HEK293 (cell line): ENCODE measurements around the gene GALNT2.

Experiments
- CTCF ChIA-PET: fragments of 350-600 bp; formaldehyde crosslinking; extraction: SDS; loops from one replicate; lab custom pipeline; 2021; ENCODE audit warnings: antibody characterized with exemption; lab: Yijun Ruan, JAX
- POLR2A ChIA-PET: fragments of 300-600 bp; formaldehyde crosslinking; extraction: SDS; loops from one replicate; lab custom pipeline; 2020; ENCODE audit warnings: antibody characterized with exemption, inconsistent platforms; lab: Yijun Ruan, JAX
- H3K27ac ChIP-seq: fragments of 200-500 bp; sonication (Bioruptor generic); 2 replicates; pipeline ENCODE4 v1.5.1; 2014; ENCODE audit warnings: low read depth, low read length, control low read depth, inconsistent platforms; ENCODE audit errors: extremely low read depth
- H3K36me3 ChIP-seq, 2 experiments: fragments of 200-500 bp in 1 of 2; sonication (Bioruptor generic) in 1 of 2; 1 replicate in 1 of 2; 2 replicates in 1 of 2; pipeline ENCODE4 v1.5.1; 2014 to 2017; ENCODE audit warnings: inconsistent platforms in 2 of 2, low read length in 2 of 2; ENCODE audit not compliant: control insufficient read depth in 2 of 2, insufficient read depth in 1 of 2
- H3K4me1 ChIP-seq: fragments of 200-500 bp; sonication (Bioruptor generic); 2 replicates; pipeline ENCODE4 v1.5.1; 2014; ENCODE audit warnings: mild to moderate bottlenecking, low read length, inconsistent platforms; ENCODE audit not compliant: control insufficient read depth, insufficient read depth
- H3K4me3 ChIP-seq: 2 replicates; pipeline ENCODE4 v1.5.1; 2011; ENCODE audit warnings: low read depth, mild to moderate bottlenecking, control low read depth, low read length, moderate library complexity
- H3K9me3 ChIP-seq: fragments of 200-500 bp; sonication (Bioruptor generic); 2 replicates; pipeline ENCODE4 v1.5.1; 2014; ENCODE audit warnings: low read depth, low read length, inconsistent platforms; ENCODE audit not compliant: control insufficient read depth, insufficient read depth
- BCL11B ChIP-seq: fragments of 450-650 bp; formaldehyde crosslinking; IDR thresholded peaks from 2 replicates; pipeline ENCODE4 v1.5.1; 2016; ENCODE audit warnings: low read depth, missing biosample characterization, missing genetic modification characterization
- GLI4 ChIP-seq: fragments of 450-650 bp; formaldehyde crosslinking; IDR thresholded peaks from 2 replicates; pipeline ENCODE4 v1.5.1; 2016; ENCODE audit warnings: missing biosample characterization, missing genetic modification characterization
- PRDM1 ChIP-seq: fragments of 450-650 bp; formaldehyde crosslinking; IDR thresholded peaks from 2 replicates; pipeline ENCODE4; 2016; ENCODE audit warnings: missing biosample characterization, missing genetic modification characterization
- PRDM6 ChIP-seq: fragments of 450-650 bp; formaldehyde crosslinking; IDR thresholded peaks from 2 replicates; pipeline ENCODE4 v1.5.1; 2017; ENCODE audit warnings: missing biosample characterization, missing genetic modification characterization
- SCRT1 ChIP-seq: fragments of 450-650 bp; formaldehyde crosslinking; IDR thresholded peaks from 2 replicates; pipeline ENCODE4 v1.5.1; 2016; ENCODE audit warnings: missing biosample characterization, missing genetic modification characterization, borderline replicate concordance
- TRIM28 ChIP-seq: IDR thresholded peaks from 2 replicates; pipeline ENCODE4 v1.6.1; 2011; ENCODE audit warnings: low read length, control low read depth, borderline replicate concordance
- TSHZ1 ChIP-seq: fragments of 450-650 bp; formaldehyde crosslinking; IDR thresholded peaks from 2 replicates; pipeline ENCODE4 v1.5.1; 2016; ENCODE audit warnings: missing biosample characterization, missing genetic modification characterization, borderline replicate concordance
- YY1 ChIP-seq: fragments of 450-650 bp; formaldehyde crosslinking; IDR thresholded peaks from 2 replicates; pipeline ENCODE4 v1.5.1; 2018; ENCODE audit warnings: missing biosample characterization, missing genetic modification characterization
- ZBTB6 ChIP-seq: fragments of 450-650 bp; formaldehyde crosslinking; IDR thresholded peaks from 2 replicates; pipeline ENCODE4 v1.5.1; 2017; ENCODE audit warnings: missing biosample characterization, missing genetic modification characterization
- ZFHX2 ChIP-seq: fragments of 450-650 bp; formaldehyde crosslinking; conservative IDR thresholded peaks from 2 replicates; pipeline ENCODE4 v1.5.1; 2016; ENCODE audit warnings: missing biosample characterization, missing genetic modification characterization
- ZNF10 ChIP-seq: fragments of 450-650 bp; formaldehyde crosslinking; IDR thresholded peaks from 2 replicates; pipeline ENCODE4 v1.5.1; 2017; ENCODE audit warnings: missing biosample characterization, missing genetic modification characterization
- ZNF121 ChIP-seq: fragments of 450-650 bp; formaldehyde crosslinking; IDR thresholded peaks from 2 replicates; pipeline ENCODE4 v1.5.1; 2016; ENCODE audit warnings: missing biosample characterization, missing genetic modification characterization
- ZNF157 ChIP-seq: fragments of 450-650 bp; formaldehyde crosslinking; IDR thresholded peaks from 2 replicates; pipeline ENCODE4 v1.5.1; 2016; ENCODE audit warnings: missing biosample characterization, missing genetic modification characterization
- ZNF24 ChIP-seq: fragments of 450-650 bp; formaldehyde crosslinking; IDR thresholded peaks from 2 replicates; pipeline ENCODE4 v1.5.1; 2016; ENCODE audit warnings: missing biosample characterization, missing genetic modification characterization
- ZNF280D ChIP-seq: fragments of 450-650 bp; formaldehyde crosslinking; IDR thresholded peaks from 2 replicates; pipeline ENCODE4 v1.5.1; 2016; ENCODE audit warnings: missing biosample characterization, missing genetic modification characterization
- ZNF311 ChIP-seq: fragments of 450-650 bp; formaldehyde crosslinking; IDR thresholded peaks from 2 replicates; pipeline ENCODE4 v1.5.1; 2017; ENCODE audit warnings: missing biosample characterization, missing genetic modification characterization, borderline replicate concordance
- ZNF362 ChIP-seq: fragments of 450-650 bp; formaldehyde crosslinking; IDR thresholded peaks from 2 replicates; pipeline ENCODE4 v1.5.1; 2016; ENCODE audit warnings: missing biosample characterization, missing genetic modification characterization
- ZNF626 ChIP-seq: fragments of 450-650 bp; sonication (Bioruptor Pico); formaldehyde crosslinking; IDR thresholded peaks from 2 replicates; pipeline ENCODE4 v1.5.1; 2018; ENCODE audit warnings: missing biosample characterization, missing genetic modification characterization, inconsistent platforms
- ZNF670 ChIP-seq: fragments of 450-650 bp; formaldehyde crosslinking; IDR thresholded peaks from 2 replicates; pipeline ENCODE4 v1.5.1; 2016; ENCODE audit warnings: missing biosample characterization, missing genetic modification characterization, low read depth
- ZNF776 ChIP-seq: fragments of 450-650 bp; formaldehyde crosslinking; IDR thresholded peaks from 2 replicates; pipeline ENCODE4 v1.5.0; 2017; ENCODE audit warnings: missing biosample characterization, missing genetic modification characterization, borderline replicate concordance
- ZNF830 ChIP-seq: fragments of 450-650 bp; IDR thresholded peaks from 2 replicates; pipeline ENCODE4 v1.5.0; 2018; ENCODE audit warnings: missing biosample characterization, missing genetic modification characterization, low read depth, mild to moderate bottlenecking, moderate library complexity
- ZSCAN18 ChIP-seq: fragments of 450-650 bp; formaldehyde crosslinking; IDR thresholded peaks from 2 replicates; pipeline ENCODE4 v1.5.1; 2016; ENCODE audit warnings: missing biosample characterization, missing genetic modification characterization
- ZSCAN23 ChIP-seq: fragments of 450-650 bp; formaldehyde crosslinking; IDR thresholded peaks from 2 replicates; pipeline ENCODE4 v1.5.1; 2016; ENCODE audit warnings: missing biosample characterization, missing genetic modification characterization
- ZSCAN5A ChIP-seq: fragments of 450-650 bp; formaldehyde crosslinking; IDR thresholded peaks from 2 replicates; pipeline ENCODE4 v1.5.1; 2016; ENCODE audit warnings: missing biosample characterization, missing genetic modification characterization

GALNT2 gene

GRCh38 chr1:230303822-230304221 is 236.8 kb downstream of the GALNT2 start (continued):
- TF ChIP-seq ZSCAN18, result no peak
- no peak for TF ChIP-seq ZNF24 (tag by site-specific recombination)
- TF ChIP-seq BCL11B (tag by site-specific recombination), result no peak
- no peak for TF ChIP-seq TRIM28
- TF ChIP-seq ZNF157, result no peak
- no peak for TF ChIP-seq TSHZ1 (tag by site-specific recombination)
- TF ChIP-seq ZNF830 (tag by site-specific recombination), result no peak

- Histone ChIP-seq H3K36me3 (no peaks in the 10 kb centered on the region), H3K9me3 (no peaks in the 10 kb centered on the region), H3K27ac (no peak overlapping the region), H3K4me3 (no peak overlapping the region), H3K4me1 (no peaks in the 10 kb centered on the region)
- POLR2A ChIA-PET, result no interaction called here
- CTCF ChIA-PET, result interaction anchor here (0.6 to 3.6 kb wide), 4 partner anchors 24 to 645 kb away, joined by 3 to 14 read pairs (median 4); no protein-coding TSS in a partner anchor
- no peak for TF ChIP-seq SCRT1
- TF ChIP-seq ZNF157, result no peak
- TF ChIP-seq ZNF362, result no peak
- TF ChIP-seq ZNF670, result no peak
- no peak for TF ChIP-seq ZNF776 (tag by site-specific recombination)
- TF ChIP-seq ZNF311 (tag by site-specific recombination), result no peak
- no peak for TF ChIP-seq ZNF121 (tag by site-specific recombination)
- TF ChIP-seq PRDM1 (tag by site-specific recombination), result no peak
- TF ChIP-seq ZNF626 (tag by site-specific recombination), result no peak
- TF ChIP-seq ZBTB6 (tag by site-specific recombination), result no peak
- no peak for TF ChIP-seq ZFHX2 (tag by site-specific recombination)
- no peak for TF ChIP-seq YY1
- no peak for TF ChIP-seq ZNF280D (tag by site-specific recombination)
- no peak for TF ChIP-seq ZNF10 (tag by site-specific recombination)
- no peak for TF ChIP-seq PRDM6
- no peak for TF ChIP-seq GLI4
- TF ChIP-seq ZSCAN5A, result no peak
- no peak for TF ChIP-seq ZSCAN23
Measured at GRCh38 chr1:230306169-230306568, 239.1 kb downstream of the GALNT2 start.
